ENCODE results near the gene RPL13A.
"Not testable (repeated sequence)": the region's sequence is repeated elsewhere in the genome, so short reads cannot be mapped to it uniquely, and the experiment has no call there.

Gene RPL13A

DNA sequence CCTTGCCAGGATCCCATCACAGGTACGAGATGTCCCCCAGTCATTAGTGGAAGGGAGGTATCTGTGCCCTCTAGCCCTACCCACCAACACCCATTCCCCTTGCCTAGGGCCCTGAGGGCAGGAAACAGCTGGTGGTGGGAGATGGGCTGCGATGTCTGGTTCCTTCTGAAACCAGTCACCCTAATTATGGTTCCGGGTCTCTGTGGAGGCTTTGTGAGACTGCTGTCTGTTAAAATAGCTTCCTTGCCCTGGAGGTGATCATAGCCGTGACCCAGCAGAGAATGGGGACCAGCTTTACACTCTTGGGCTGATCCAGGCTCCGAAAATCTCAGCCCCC, 28.9 kb upstream of the RPL13A start:
- DNase-seq = no peak

- DNase-seq = no peak
Measured at GRCh38 chr19:49459388-49459787, 28.0 kb upstream of the RPL13A start.

- DNase-seq = not testable (repeated sequence)
Measured at GRCh38 chr19:49461130-49461529, 26.3 kb upstream of the RPL13A start.

DNA sequence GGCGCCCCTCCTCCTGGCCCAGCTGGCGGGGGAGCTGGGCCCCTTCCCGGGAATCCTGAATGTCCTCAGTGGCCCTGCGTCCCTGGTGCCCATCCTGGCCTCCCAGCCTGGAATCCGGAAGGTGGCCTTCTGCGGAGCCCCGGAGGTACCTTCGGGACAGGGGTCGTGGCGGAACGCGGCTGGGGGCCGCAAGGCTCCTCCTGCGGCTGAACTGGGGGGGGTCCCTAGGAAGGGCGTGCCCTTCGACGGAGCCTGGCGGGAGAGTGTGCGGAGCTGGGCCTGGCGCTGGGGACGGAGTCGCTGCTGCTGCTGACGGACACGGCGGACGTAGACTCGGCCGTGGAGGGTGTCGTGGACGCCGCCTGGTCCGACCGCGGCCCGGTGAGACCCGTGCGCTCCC, 25.8 kb upstream of the RPL13A start:
- DNase-seq = no peak

GRCh38 chr19:49462492-49462891, 24.9 kb upstream of the RPL13A start:
- no peak for DNase-seq

GRCh38 chr19:49463960-49464740, 23.3 kb upstream of the RPL13A start:
- DNase-seq = no peak

DNA sequence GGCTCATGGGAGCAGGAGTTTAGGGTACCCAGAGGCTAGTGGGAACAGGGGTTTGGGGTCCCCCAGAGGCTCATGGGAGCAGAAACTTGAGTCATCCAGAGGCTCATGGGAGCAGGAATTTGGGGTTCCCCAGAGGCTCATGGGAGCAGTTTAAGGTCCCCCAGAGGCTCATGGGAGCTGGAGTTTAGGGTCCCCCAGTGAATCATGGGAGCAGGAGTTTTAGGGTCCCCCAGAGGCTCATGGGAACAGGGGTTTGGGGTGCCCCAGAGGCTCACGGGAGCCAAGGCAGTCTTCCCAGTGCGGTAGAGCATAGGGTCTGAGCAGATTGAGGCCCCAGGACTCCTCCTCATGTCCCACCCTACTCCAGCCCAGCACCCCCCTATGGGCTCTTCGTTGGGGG, 22.0 kb upstream of the RPL13A start:
- DNase-seq = no peak

GRCh38 chr19:49468199-49468598, 19.2 kb upstream of the RPL13A start:
- no peak for DNase-seq

GRCh38 chr19:49468746-49469447, 18.5 kb upstream of the RPL13A start:
- DNase-seq = no peak

GRCh38 chr19:49469828-49470614, 17.4 kb upstream of the RPL13A start:
- DNase-seq = no peak

GRCh38 chr19:49470615-49470978, 16.8 kb upstream of the RPL13A start:
- DNase-seq = no peak

DNA sequence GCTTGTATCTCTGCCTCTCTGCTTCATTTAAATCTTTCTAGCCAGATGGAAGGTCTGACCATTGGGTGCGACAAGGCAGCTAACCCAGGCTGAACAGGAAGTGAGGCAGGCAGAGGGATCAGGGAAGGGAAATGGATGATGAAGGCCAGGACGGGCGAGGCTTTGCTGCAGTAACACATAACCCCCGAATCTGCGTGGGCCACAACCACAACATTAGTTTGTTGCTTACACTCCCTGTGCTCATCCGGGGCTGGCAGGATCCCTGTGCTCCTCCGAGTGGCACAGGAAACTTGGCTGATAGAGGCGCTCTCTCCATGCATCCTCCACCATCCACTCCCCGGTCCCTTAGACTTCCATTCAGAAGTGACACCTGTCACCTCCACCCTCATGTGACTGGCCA, 14.5 kb upstream of the RPL13A start:
- DNase-seq = no peak

DNA sequence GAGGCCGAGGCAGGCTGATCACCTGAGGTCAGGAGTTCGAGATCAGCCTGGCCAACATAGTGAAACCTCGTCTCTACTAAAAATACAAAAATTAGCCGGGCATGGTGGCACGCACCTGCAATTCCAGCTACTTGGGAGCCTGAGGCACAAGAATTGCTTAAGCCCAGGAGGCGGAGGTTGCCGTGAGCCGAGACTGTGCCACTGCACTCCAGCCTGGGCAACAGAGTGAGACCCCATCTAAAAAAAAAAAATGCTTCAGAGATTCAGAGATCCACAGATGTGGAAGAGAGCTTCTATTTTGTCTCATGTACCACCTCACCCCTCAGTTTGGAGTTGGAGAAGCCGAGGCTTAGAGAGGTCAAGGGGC, 13.9 kb upstream of the RPL13A start:
- DNase-seq = not testable (repeated sequence)

DNA sequence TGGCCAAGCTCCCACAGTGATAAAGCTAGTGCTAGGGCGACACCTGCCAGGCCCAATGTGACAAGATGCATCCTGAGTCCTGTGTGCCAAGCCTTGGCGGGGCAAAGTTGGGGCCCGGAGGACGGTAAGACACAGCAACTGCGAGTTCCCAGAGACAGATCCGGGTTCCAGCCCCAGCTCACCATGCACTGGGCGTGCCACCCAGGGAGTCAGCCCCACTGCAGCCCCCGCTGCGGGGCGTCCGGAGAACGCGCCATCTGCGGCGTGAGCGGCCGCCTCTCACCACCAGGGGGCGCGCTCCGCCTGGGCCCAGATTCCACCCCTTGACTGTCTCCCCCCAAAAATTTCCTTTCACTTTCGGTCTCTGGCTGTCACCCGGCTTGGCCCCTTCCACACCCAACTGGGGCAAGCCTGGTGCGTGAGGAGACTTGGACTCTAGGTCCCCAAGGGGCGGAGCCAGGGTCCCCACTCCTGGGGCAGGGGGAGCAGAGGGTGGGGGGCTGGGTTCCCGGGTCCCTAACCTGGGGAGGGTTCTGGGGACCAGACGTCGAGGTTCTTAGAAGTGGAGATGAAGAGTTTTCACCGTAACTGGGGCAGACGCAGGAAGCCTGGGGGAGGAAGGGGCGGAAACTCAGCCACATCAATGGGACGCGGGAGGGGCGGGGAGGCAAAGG, 13.4 kb upstream of the RPL13A start, which contains the start of gene FLT3LG:
Gene FLT3LG (plus strand): TSS at position 348 of the 674 bp plus-strand sequence. CDS start 425 bp downstream, outside the sequence.
- no peak for DNase-seq

- no peak for DNase-seq
Measured at GRCh38 chr19:49474542-49474924, 12.9 kb upstream of the RPL13A start.

DNA sequence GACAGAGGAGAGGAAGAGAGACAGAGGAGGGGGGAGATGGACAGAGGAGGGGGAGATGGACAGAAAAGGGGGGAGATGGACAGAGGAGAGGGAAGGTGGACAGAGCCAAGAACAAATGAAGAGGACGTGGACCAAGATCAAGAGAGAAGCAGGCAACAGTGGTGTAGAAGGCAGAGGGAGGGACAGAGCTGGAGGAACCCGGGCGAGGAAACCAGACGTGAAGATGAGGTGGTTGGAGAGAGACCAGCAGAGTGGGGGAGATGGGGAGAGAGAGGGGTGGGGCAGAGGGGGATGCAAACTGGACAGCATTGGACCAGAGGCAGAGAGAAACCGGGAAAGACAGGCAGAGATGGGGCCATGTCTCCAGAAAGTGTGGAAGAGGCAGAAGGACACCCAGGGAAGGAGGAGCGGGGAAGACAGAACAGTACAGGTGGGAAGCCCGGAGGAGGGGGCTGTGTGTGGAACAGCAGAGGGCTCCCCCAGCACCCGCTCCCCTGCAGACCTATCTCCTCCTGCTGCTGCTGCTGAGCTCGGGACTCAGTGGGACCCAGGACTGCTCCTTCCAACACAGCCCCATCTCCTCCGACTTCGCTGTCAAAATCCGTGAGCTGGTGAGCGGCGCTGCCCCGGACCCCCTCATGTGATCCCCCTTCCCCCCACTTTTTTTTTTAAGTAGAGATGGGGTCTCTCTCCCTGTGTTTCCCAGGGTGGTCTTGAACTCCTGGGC, 12.1 kb upstream of the RPL13A start:
- no peak for DNase-seq

GRCh38 chr19:49475995-49476880, 11.2 kb upstream of the RPL13A start:
- DNase-seq = peak; percentile 22

DNA sequence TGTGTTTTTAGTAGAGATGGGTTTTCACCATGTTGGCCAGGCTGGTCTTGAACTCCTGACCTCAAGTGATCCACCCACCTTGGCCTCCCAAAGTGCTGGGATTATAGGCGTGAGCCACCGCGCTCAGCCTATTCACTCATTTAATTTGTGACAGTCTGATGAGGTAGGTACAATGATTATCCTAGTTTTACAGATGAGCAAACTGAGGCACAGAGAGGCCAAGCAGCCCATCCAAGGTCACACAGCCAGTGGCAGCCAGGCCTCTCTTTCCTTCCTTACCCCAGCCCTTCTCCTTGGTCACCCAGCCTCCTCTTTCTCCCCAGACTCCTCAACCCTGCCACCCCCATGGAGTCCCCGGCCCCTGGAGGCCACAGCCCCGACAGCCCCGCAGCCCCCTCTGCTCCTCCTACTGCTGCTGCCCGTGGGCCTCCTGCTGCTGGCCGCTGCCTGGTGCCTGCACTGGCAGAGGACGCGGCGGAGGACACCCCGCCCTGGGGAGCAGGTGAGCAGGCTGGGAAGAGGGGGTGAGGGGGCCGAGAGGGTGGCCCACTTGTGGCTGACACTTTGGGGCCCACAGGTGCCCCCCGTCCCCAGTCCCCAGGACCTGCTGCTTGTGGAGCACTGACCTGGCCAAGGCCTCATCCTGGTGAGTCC, 7.3 kb upstream of the RPL13A start:
- DNase-seq = no peak

DNA sequence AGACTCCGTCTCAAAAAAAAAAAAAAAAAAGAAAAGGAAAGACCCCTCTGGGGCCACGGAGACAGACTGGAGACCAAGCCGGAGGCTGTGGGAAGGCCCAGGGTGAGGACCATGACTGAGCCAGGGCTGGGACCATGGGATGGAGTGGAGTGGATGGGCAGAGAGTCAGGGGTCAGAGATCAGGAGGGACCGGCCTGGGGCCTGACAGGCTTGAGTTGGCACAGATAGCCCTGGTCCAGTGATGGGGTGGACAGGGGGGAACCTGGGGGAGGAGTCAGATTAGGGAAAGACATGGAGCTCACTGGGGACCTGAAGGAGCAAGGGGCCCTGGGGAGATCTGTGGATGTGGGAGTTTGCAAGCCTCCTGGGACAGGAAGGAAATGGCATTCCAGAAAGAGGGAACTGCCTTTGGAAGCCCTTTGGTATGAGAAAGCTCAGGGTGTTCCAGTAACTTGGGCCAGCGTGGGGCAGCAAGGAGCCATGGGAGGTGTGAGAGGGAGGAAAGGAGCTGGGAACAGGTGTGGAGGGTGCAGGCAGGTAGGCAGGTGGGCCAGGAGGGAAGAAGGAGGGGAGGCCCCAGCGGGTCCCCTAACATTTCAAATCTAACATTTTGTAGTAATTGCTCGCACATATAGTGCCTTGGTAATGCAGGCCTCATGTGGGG, 6.3 kb upstream of the RPL13A start:
- DNase-seq = no peak

GRCh38 chr19:49486232-49486631, 1.2 kb upstream of the RPL13A start:
- DNase-seq = no peak
